K562 (cell line): ENCODE results near the gene MCCD1. TPM values are rescaled to one million over a fixed set of nuclear protein-coding genes. Genes with fewer than 3 reads are reported as not detected.

Experiments
- polyA plus RNA-seq, 8 experiments: library from polyadenylated mRNA; depleted of rRNA in 4 of 8; stranded (reverse) in 5 of 8; unstranded in 3 of 8; fragments of >200 nt; fragmentation: Nextera tagmentation in 2 of 8; fragmentation: Illumina TruSeq in 1 of 8; extraction: Ambion mirVana in 2 of 8; extraction: Trizol in 1 of 8; gene quantifications; 2 replicates each; pipeline versions ENCODE4 v1.2.1 to v1.2.3, GENCODE V29; 2011 to 2014; ENCODE audit warnings: inconsistent platforms in 1 of 8, missing spikeins in 1 of 8
- small RNA-seq: library from RNA; depleted of rRNA; stranded (forward); fragments of <200 nt; gene quantifications from one replicate; pipeline ENCODE3, GENCODE V24; 2014
- total RNA-seq, 7 experiments: library from RNA; depleted of rRNA in 6 of 7; stranded (reverse); fragments of >200 nt in 6 of 7; fragmentation: Illumina TruSeq in 2 of 7; extraction: Trizol in 2 of 7; gene quantifications; 2 replicates each; pipeline versions ENCODE4 v1.2.1 to v1.2.3, GENCODE V29; 2011 to 2021; ENCODE audit warnings: low replicate concordance in 1 of 7

Gene MCCD1
- total and polyA plus RNA-seq, 9 of the 15 experiments (the other 6 are each of a cell fraction or from before 2014, with no cell fraction given), result not detected

Small RNA genes within 50 kb of the gene (small RNA-seq; reads per million reads assigned to genes)
- not detected for gene AL663061.1
- gene RF00019, result not detected
- gene SNORD117, result 488 reads per million, percentile 99 among the genes with 10 or more reads in this experiment
- not detected for gene SNORD84

Other genes starting within 250 kb of the MCCD1 start
Only the 7 nearest of the 30 such genes appear.
- 18.5 and 21.8 TPM in 2 replicates for gene MICB, start 30.8 kb upstream of the MCCD1 start, total RNA-seq (2014; rRNA removed)
- gene MICB, start 30.8 kb upstream of the MCCD1 start, total RNA-seq (2014; rRNA removed; fragmentation: Illumina TruSeq; extraction: Trizol), result 16.5 and 18.8 TPM in 2 replicates
- 19.8 and 20.6 TPM in 2 replicates for gene MICB, start 30.8 kb upstream of the MCCD1 start, total RNA-seq (2015; rRNA removed; fragmentation: Illumina TruSeq; extraction: Trizol)
- 21.0 and 23.2 TPM in 2 replicates for gene MICB, start 30.8 kb upstream of the MCCD1 start, total RNA-seq (2021)
- 25.0 and 32.6 TPM in 2 replicates for gene MICB, start 30.8 kb upstream of the MCCD1 start, polyA plus RNA-seq (2011; rRNA removed)
- gene MICB, start 30.8 kb upstream of the MCCD1 start, polyA plus RNA-seq (2014; fragmentation: Illumina TruSeq; extraction: Trizol), result 27.7 and 34.5 TPM in 2 replicates
- 10 to 100 TPM; 13.3 to 18.9 TPM for gene MICB, start 30.8 kb upstream of the MCCD1 start, polyA plus RNA-seq (2014; fragmentation: Nextera tagmentation; extraction: Ambion mirVana)
- gene MICB, start 30.8 kb upstream of the MCCD1 start, polyA plus RNA-seq (2014; rRNA removed), result 21.5 and 24.0 TPM in 2 replicates
- gene DDX39B, start 13.0 kb downstream of the MCCD1 start, total RNA-seq (2014; rRNA removed), result 769 and 923 TPM in 2 replicates
- gene DDX39B, start 13.0 kb downstream of the MCCD1 start, total RNA-seq (2014; rRNA removed; fragmentation: Illumina TruSeq; extraction: Trizol), result 541 and 592 TPM in 2 replicates
- 468 and 485 TPM in 2 replicates for gene DDX39B, start 13.0 kb downstream of the MCCD1 start, total RNA-seq (2015; rRNA removed; fragmentation: Illumina TruSeq; extraction: Trizol)
- 539 and 597 TPM in 2 replicates for gene DDX39B, start 13.0 kb downstream of the MCCD1 start, total RNA-seq (2021)
- gene DDX39B, start 13.0 kb downstream of the MCCD1 start, polyA plus RNA-seq (2011; rRNA removed), result 665 and 668 TPM in 2 replicates
- gene DDX39B, start 13.0 kb downstream of the MCCD1 start, polyA plus RNA-seq (2014; fragmentation: Illumina TruSeq; extraction: Trizol), result 542 and 628 TPM in 2 replicates
- gene DDX39B, start 13.0 kb downstream of the MCCD1 start, polyA plus RNA-seq (2014; fragmentation: Nextera tagmentation; extraction: Ambion mirVana), result 100 to 1,000 TPM; 479 to 565 TPM
- gene DDX39B, start 13.0 kb downstream of the MCCD1 start, polyA plus RNA-seq (2014; rRNA removed), result 869 and 906 TPM in 2 replicates
- 0.12 and 0.14 TPM in 2 replicates for gene ATP6V1G2, start 17.6 kb downstream of the MCCD1 start, total RNA-seq (2014; rRNA removed)
- gene ATP6V1G2, start 17.6 kb downstream of the MCCD1 start, total RNA-seq (2014; rRNA removed; fragmentation: Illumina TruSeq; extraction: Trizol), result 0.29 and 0.32 TPM in 2 replicates
- 0.33 and 0.57 TPM in 2 replicates for gene ATP6V1G2, start 17.6 kb downstream of the MCCD1 start, total RNA-seq (2015; rRNA removed; fragmentation: Illumina TruSeq; extraction: Trizol)
- gene ATP6V1G2, start 17.6 kb downstream of the MCCD1 start, total RNA-seq (2021), result 0.47 and 0.49 TPM in 2 replicates
- gene ATP6V1G2, start 17.6 kb downstream of the MCCD1 start, polyA plus RNA-seq (2011; rRNA removed), result 1.0 and 1.5 TPM in 2 replicates
- gene ATP6V1G2, start 17.6 kb downstream of the MCCD1 start, polyA plus RNA-seq (2014; fragmentation: Illumina TruSeq; extraction: Trizol), result 0.55 and 1.1 TPM in 2 replicates
- gene ATP6V1G2, start 17.6 kb downstream of the MCCD1 start, polyA plus RNA-seq (2014; fragmentation: Nextera tagmentation; extraction: Ambion mirVana), result under 1 TPM; 0.15 to 0.17 TPM
- 0.38 and 0.78 TPM in 2 replicates for gene ATP6V1G2, start 17.6 kb downstream of the MCCD1 start, polyA plus RNA-seq (2014; rRNA removed)
- gene NFKBIL1, start 18.6 kb downstream of the MCCD1 start, total RNA-seq (2014; rRNA removed), result 32.9 and 33.1 TPM in 2 replicates
- gene NFKBIL1, start 18.6 kb downstream of the MCCD1 start, total RNA-seq (2014; rRNA removed; fragmentation: Illumina TruSeq; extraction: Trizol), result 5.8 and 7.6 TPM in 2 replicates
- gene NFKBIL1, start 18.6 kb downstream of the MCCD1 start, total RNA-seq (2015; rRNA removed; fragmentation: Illumina TruSeq; extraction: Trizol), result 17.0 and 18.1 TPM in 2 replicates
- gene NFKBIL1, start 18.6 kb downstream of the MCCD1 start, total RNA-seq (2021), result 24.7 and 28.7 TPM in 2 replicates
- gene NFKBIL1, start 18.6 kb downstream of the MCCD1 start, polyA plus RNA-seq (2011; rRNA removed), result 5.7 and 9.0 TPM in 2 replicates
- 4.3 and 14.0 TPM in 2 replicates for gene NFKBIL1, start 18.6 kb downstream of the MCCD1 start, polyA plus RNA-seq (2014; fragmentation: Illumina TruSeq; extraction: Trizol)
- gene NFKBIL1, start 18.6 kb downstream of the MCCD1 start, polyA plus RNA-seq (2014; fragmentation: Nextera tagmentation; extraction: Ambion mirVana), result under 1 TPM; 0.49 to 0.59 TPM
- 26.6 and 32.6 TPM in 2 replicates for gene NFKBIL1, start 18.6 kb downstream of the MCCD1 start, polyA plus RNA-seq (2014; rRNA removed)
- gene LTA, start 43.3 kb downstream of the MCCD1 start, total RNA-seq (2014; rRNA removed), result not detected in 2 replicates
- not detected in 2 replicates for gene LTA, start 43.3 kb downstream of the MCCD1 start, total RNA-seq (2014; rRNA removed; fragmentation: Illumina TruSeq; extraction: Trizol)
- not detected in 2 replicates for gene LTA, start 43.3 kb downstream of the MCCD1 start, total RNA-seq (2015; rRNA removed; fragmentation: Illumina TruSeq; extraction: Trizol)
- gene LTA, start 43.3 kb downstream of the MCCD1 start, total RNA-seq (2021), result 0.80 and 0.87 TPM in 2 replicates
- not detected in 2 replicates for gene LTA, start 43.3 kb downstream of the MCCD1 start, polyA plus RNA-seq (2011; rRNA removed)
- not detected in 2 replicates for gene LTA, start 43.3 kb downstream of the MCCD1 start, polyA plus RNA-seq (2014; fragmentation: Illumina TruSeq; extraction: Trizol)
- gene LTA, start 43.3 kb downstream of the MCCD1 start, polyA plus RNA-seq (2014; fragmentation: Nextera tagmentation; extraction: Ambion mirVana), result not detected
- gene LTA, start 43.3 kb downstream of the MCCD1 start, polyA plus RNA-seq (2014; rRNA removed), result not detected in 2 replicates
- not detected in 2 replicates for gene TNF, start 46.6 kb downstream of the MCCD1 start, total RNA-seq (2014; rRNA removed)
- not detected in 2 replicates for gene TNF, start 46.6 kb downstream of the MCCD1 start, total RNA-seq (2014; rRNA removed; fragmentation: Illumina TruSeq; extraction: Trizol)
- gene TNF, start 46.6 kb downstream of the MCCD1 start, total RNA-seq (2015; rRNA removed; fragmentation: Illumina TruSeq; extraction: Trizol), result not detected in 2 replicates
- gene TNF, start 46.6 kb downstream of the MCCD1 start, total RNA-seq (2021), result 0.36 and 0.40 TPM in 2 replicates
- not detected in 2 replicates for gene TNF, start 46.6 kb downstream of the MCCD1 start, polyA plus RNA-seq (2011; rRNA removed)
- gene TNF, start 46.6 kb downstream of the MCCD1 start, polyA plus RNA-seq (2014; fragmentation: Illumina TruSeq; extraction: Trizol), result not detected in 2 replicates
- not detected for gene TNF, start 46.6 kb downstream of the MCCD1 start, polyA plus RNA-seq (2014; fragmentation: Nextera tagmentation; extraction: Ambion mirVana)
- 0.08 TPM in 1 of 2 replicates, not detected in the other for gene TNF, start 46.6 kb downstream of the MCCD1 start, polyA plus RNA-seq (2014; rRNA removed)
- gene LTB, start 53.5 kb downstream of the MCCD1 start, total RNA-seq (2014; rRNA removed), result not detected in 2 replicates
- gene LTB, start 53.5 kb downstream of the MCCD1 start, total RNA-seq (2014; rRNA removed; fragmentation: Illumina TruSeq; extraction: Trizol), result not detected in 2 replicates
- 0.30 TPM in 1 of 2 replicates, not detected in the other for gene LTB, start 53.5 kb downstream of the MCCD1 start, total RNA-seq (2015; rRNA removed; fragmentation: Illumina TruSeq; extraction: Trizol)
- gene LTB, start 53.5 kb downstream of the MCCD1 start, total RNA-seq (2021), result 0.51 and 1.0 TPM in 2 replicates
- gene LTB, start 53.5 kb downstream of the MCCD1 start, polyA plus RNA-seq (2011; rRNA removed), result 0.11 TPM in 1 of 2 replicates, not detected in the other
- not detected in 2 replicates for gene LTB, start 53.5 kb downstream of the MCCD1 start, polyA plus RNA-seq (2014; fragmentation: Illumina TruSeq; extraction: Trizol)
- not detected for gene LTB, start 53.5 kb downstream of the MCCD1 start, polyA plus RNA-seq (2014; fragmentation: Nextera tagmentation; extraction: Ambion mirVana)
- 0.07 and 0.27 TPM in 2 replicates for gene LTB, start 53.5 kb downstream of the MCCD1 start, polyA plus RNA-seq (2014; rRNA removed)